ENCODE results near the gene P2RY1. TPM values are rescaled to one million over a fixed set of nuclear protein-coding genes. Genes with fewer than 3 reads are reported as not detected.

Gene P2RY1
- total RNA-seq, 1 experiment from 2014 or later, result 6.3 TPM

- H2BK20ac ChIP-seq (ENCODE audit: low read depth, low read length, poor library complexity, severe bottlenecking), result no peak overlapping the region
- no peak overlapping the region for H2BK120ac ChIP-seq (ENCODE audit: low read depth, low read length, poor library complexity, severe bottlenecking)
- no peak for DNase-seq
- Mint-ChIP-seq H3K27ac (no peak overlapping the region), H3K4me1 (0 out of 4 replicates have a peak, but pooled peaks cover under 1 to 2% of the 10 kb centered on the region in 2 experiments), H3K36me3 (ENCODE audit: insufficient read depth in 1 of 3, low read depth in 3 of 3) (no peaks in the 10 kb centered on the region), H3K9me3 (no peaks in the 10 kb centered on the region), H3K4me3 (no peak overlapping the region), H3K27me3 (ENCODE audit: low read depth) (no peaks in the 10 kb centered on the region)
- H4K5ac ChIP-seq (ENCODE audit: insufficient read length, low read depth, low read length), result no peak overlapping the region
- no peak overlapping the region for H3K4ac ChIP-seq (ENCODE audit: low read depth, low read length)
- no peaks in the 10 kb centered on the region for H3K4me1 ChIP-seq (ENCODE audit: insufficient read depth, low read length)
- no peaks in the 10 kb centered on the region for H3K9me3 ChIP-seq (ENCODE audit: control insufficient read depth, low read depth, low read length)
- H3K4me2 ChIP-seq (ENCODE audit: insufficient read depth, insufficient read length, low read length), result no peak overlapping the region
- no CpG with 5 or more reads among the region's 1 CpG for WGBS (ENCODE audit: extremely low coverage, insufficient read length, low lambda C conversion rate)
- H3K23me2 ChIP-seq (ENCODE audit: insufficient read length, low read depth, low read length, poor library complexity, severe bottlenecking), result no peaks in the 10 kb centered on the region
- H4K20me1 ChIP-seq (ENCODE audit: control insufficient read depth, insufficient read depth, insufficient read length), result no peaks in the 10 kb centered on the region
- H3K18ac ChIP-seq (ENCODE audit: insufficient read length, low read depth, low read length), result no peak overlapping the region
- H4K8ac ChIP-seq (replicated peaks; ENCODE audit: insufficient read length, low read depth, low read length), result no peak overlapping the region
- no peak overlapping the region for H3K27ac ChIP-seq (ENCODE audit: insufficient read length, low read depth, low read length)
- no peak overlapping the region for H4K91ac ChIP-seq (ENCODE audit: insufficient read length, low read depth, low read length)
- H3K79me2 ChIP-seq (ENCODE audit: insufficient read depth, low read length), result no peaks in the 10 kb centered on the region
- no peak overlapping the region for H3K14ac ChIP-seq (ENCODE audit: insufficient read depth, low read length)
- no peak overlapping the region for H3K23ac ChIP-seq (ENCODE audit: insufficient read length, low read depth, low read length)
- H2AFZ ChIP-seq (ENCODE audit: low read length), result no peak overlapping the region
- no peaks in the 10 kb centered on the region for H3K79me1 ChIP-seq (ENCODE audit: insufficient read depth, low read depth, low read length, poor library complexity, severe bottlenecking)
- H3K27me3 ChIP-seq (ENCODE audit: insufficient read depth, low read length), result no peaks in the 10 kb centered on the region
- H2BK15ac ChIP-seq (ENCODE audit: low read depth, low read length), result no peak overlapping the region
- H3T11ph ChIP-seq (ENCODE audit: low read length), result no peak overlapping the region
- H3K56ac ChIP-seq (ENCODE audit: insufficient read length, low read depth, low read length), result no peak overlapping the region
- H2BK12ac ChIP-seq (ENCODE audit: insufficient read length, low read depth, low read length), result no peak overlapping the region
- no peak overlapping the region for H3K9ac ChIP-seq (ENCODE audit: extremely low read depth, insufficient read length, low read length)
- H2BK5ac ChIP-seq (ENCODE audit: insufficient read length, low read length), result no peak overlapping the region
- no peak for TF ChIP-seq CTCF (conservative IDR thresholded peaks at IDR 0.05)
- H2AK5ac ChIP-seq (ENCODE audit: insufficient read length, low read length), result no peak overlapping the region
Observed at GRCh38 chr3:152811974-152812760, 22.8 kb upstream of the P2RY1 start.
